Activated naive CD4-positive, alpha-beta T cell treated with anti-CD3 and anti-CD28 coated beads, Interleukin-2, amount 50 U/mL, for 72 hours (primary cell): ENCODE data around the gene EFCAB6. TPM values are rescaled to one million over a fixed set of nuclear protein-coding genes. Genes with fewer than 3 reads are reported as not detected.

Experiments used
- ATAC-seq, 2 donors: fragments of 150-1000 bp; cut with Tn5 transposase; 2 replicates each; pipeline ENCODE4 v1.10.0; 2021; ENCODE audit warnings: mild to moderate bottlenecking in 2 of 2, moderate library complexity in 2 of 2
- DNase-seq, 2 donors: peaks; one replicate each; pipeline ENCODE4 v3.0.0; 2021 to 2022; ENCODE audit warnings: low spot score in 2 of 2
- H3K27ac Mint-ChIP-seq, 2 donors: one replicate each; pipeline ENCODE4 v1.8.0; 2022; ENCODE audit warnings: mild to moderate bottlenecking in 2 of 2, mixed read lengths in 2 of 2
- H3K36me3 Mint-ChIP-seq, 2 donors: one replicate each; pipeline ENCODE4 v1.8.0; 2022; ENCODE audit warnings: mixed read lengths in 2 of 2
- H3K9me3 Mint-ChIP-seq, 2 donors: one replicate each; pipeline ENCODE4 v1.8.0; 2022; ENCODE audit warnings: mixed read lengths in 2 of 2
- total RNA-seq, 2 donors: library from RNA; stranded (reverse); gene quantifications; one replicate each; pipeline ENCODE4 v1.2.3, GENCODE V29; 2022

EFCAB6 gene
- total RNA-seq: under 1 TPM; 0.27 to 0.80 TPM

DNA sequence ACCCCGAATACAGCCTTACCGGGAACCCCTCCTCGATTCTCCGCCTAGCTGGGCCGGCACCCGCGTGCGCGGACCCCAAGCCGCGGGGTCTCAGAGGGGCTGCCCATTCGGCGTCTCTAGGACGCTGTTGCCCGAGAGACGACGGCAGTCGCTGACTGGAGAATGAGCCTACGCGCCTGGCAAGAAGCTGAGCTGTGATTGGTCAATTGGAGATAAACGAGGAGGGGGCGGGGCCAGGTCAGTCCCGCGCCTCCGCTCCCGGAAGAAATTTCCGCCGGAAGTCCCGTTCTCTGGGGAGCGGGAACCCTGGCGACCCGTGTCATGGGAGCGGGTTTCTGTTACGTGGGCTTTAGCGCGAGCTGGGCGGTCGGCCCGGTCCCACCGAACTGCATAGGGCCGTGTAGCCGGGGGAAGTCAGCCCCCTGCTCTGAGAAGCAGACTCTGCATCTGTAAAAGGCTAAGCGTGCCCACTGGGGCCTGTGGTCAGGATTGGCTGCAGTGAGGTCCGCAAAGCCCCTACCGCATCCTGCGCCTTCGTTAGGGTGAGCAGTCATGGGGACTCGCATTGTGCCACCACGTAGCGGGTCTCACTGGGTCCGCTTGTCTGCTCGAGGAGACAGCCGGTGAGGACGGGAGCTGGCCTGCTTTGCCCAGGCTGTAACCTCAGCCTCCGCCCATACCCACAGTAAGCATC is at the start of gene EFCAB6:
EFCAB6 (minus strand) TSS at position 157 of the 694 bp plus-strand sequence. CDS start 29,987 bp downstream, outside the sequence.
- H3K9me3 Mint-ChIP-seq: no peaks in the 10 kb centered on the region
- DNase-seq (peak; percentile 86 to 91), ATAC-seq (peak; percentile 91 to 96)
- H3K36me3 Mint-ChIP-seq: peaks cover 0 to 22% of the 10 kb centered on the region in 2 donors
- peak within 1 kb of the TSS; percentile 91 for H3K27ac Mint-ChIP-seq

DNA sequence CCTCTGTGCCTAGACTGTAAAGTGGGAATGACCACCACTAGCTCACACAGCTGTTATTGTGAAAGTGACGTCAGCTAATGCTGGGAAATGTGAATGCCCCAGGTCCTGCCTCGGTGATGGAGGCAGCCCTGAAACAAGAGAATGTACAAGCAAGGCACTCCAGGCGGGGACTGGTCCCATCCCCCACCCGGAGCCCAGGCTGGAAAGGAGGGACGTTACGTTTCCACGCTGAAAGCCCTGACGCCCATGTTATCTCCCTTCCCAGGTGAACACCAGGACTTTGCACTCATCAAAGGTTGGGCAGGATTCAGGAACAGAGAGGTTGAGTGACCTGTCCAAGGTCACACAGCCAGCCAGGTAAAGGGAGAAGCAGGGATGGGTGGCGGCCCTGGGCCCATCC is 49.4 kb upstream of the EFCAB6 start:
- DNase-seq: peak in 1 of 2 donors; percentile 31
- no peak overlapping the region for H3K27ac Mint-ChIP-seq
- H3K36me3 Mint-ChIP-seq: peaks cover 6 to 11% of the 10 kb centered on the region in 2 donors
- no peak for ATAC-seq
- peaks cover 9 to 10% of the 10 kb centered on the region in 2 donors for H3K9me3 Mint-ChIP-seq

- Mint-ChIP-seq H3K27ac (no peak overlapping the region), H3K9me3 (peaks cover 13 to 14% of the 10 kb centered on the region in 2 donors), H3K36me3 (peaks cover 6 to 17% of the 10 kb centered on the region in 2 donors)
- peak in 1 of 2 donors; percentile 28 for DNase-seq
- ATAC-seq: no peak
Observed at GRCh38 chr22:43860831-43861230, 48.7 kb upstream of the EFCAB6 start.

DNA sequence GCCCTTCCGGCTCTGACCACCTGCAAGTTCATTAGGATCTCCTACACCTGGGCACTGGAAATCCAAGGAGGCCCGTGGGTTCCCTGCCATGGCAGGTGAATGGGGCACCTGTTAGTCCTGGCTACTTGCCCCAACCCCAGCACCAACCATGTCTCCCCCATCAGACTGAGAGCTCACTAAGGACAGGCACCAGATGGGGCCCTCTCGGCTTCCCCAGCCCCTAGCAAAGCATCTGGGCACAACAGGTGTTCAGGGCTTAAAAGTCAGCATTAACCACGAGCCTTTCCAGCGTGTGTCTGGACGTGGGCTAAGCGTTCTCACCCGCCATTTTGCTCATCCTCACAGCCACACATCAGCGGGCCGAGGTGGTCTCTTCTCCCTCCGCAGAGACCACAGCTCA is 48.0 kb upstream of the EFCAB6 start:
- ATAC-seq (no peak), DNase-seq (no peak)
- Mint-ChIP-seq H3K27ac (no peak overlapping the region), H3K9me3 (peaks cover 13 to 14% of the 10 kb centered on the region in 2 donors), H3K36me3 (peaks cover 6 to 17% of the 10 kb centered on the region in 2 donors)

GRCh38 chr22:43859621-43860020 is 47.5 kb upstream of the EFCAB6 start:
- DNase-seq (peak in 1 of 2 donors; percentile 7), ATAC-seq (no peak)
- Mint-ChIP-seq H3K36me3 (peaks cover 6 to 17% of the 10 kb centered on the region in 2 donors), H3K9me3 (peaks cover 13 to 14% of the 10 kb centered on the region in 2 donors), H3K27ac (no peak overlapping the region)

- H3K27ac Mint-ChIP-seq: no peak overlapping the region
- peaks cover 13 to 14% of the 10 kb centered on the region in 2 donors for H3K9me3 Mint-ChIP-seq
- H3K36me3 Mint-ChIP-seq: peaks cover 6 to 17% of the 10 kb centered on the region in 2 donors
- ATAC-seq (no peak), DNase-seq (peak in 1 of 2 donors; percentile 35)
Observed at GRCh38 chr22:43859176-43859575, 47.1 kb upstream of the EFCAB6 start.

- DNase-seq (peak in 1 of 2 donors; percentile 11), ATAC-seq (no peak)
- no peak overlapping the region for H3K27ac Mint-ChIP-seq
- H3K9me3 Mint-ChIP-seq: peaks cover 10 to 14% of the 10 kb centered on the region in 2 donors
- H3K36me3 Mint-ChIP-seq: peaks cover 6 to 17% of the 10 kb centered on the region in 2 donors
Observed at GRCh38 chr22:43858156-43858895, 46.2 kb upstream of the EFCAB6 start.

- Mint-ChIP-seq H3K27ac (no peak overlapping the region), H3K9me3 (peaks cover 10 to 14% of the 10 kb centered on the region in 2 donors), H3K36me3 (peaks cover 6 to 13% of the 10 kb centered on the region in 2 donors)
- DNase-seq: no peak
- no peak for ATAC-seq
Observed at GRCh38 chr22:43857367-43857766, 45.3 kb upstream of the EFCAB6 start.

DNA sequence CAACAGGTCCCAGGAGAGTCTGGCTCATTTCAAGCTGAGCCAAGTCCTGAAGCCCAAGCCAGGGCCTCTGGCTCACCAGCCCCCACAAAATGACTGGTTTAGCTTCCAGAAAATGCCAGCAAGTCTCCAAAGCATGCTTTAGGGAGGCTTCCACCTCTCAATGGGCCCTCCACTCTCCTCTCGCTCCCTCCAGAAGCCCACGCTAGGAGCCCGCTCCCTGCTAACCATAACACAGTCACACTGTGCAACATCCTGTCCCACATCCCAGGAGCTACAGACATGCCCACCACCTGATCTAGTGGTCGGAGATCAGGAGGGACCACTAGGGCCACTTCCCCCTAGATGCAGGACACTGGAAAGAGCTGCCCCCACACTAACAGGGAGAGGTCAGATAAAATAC is 43.3 kb upstream of the EFCAB6 start:
- no peak for ATAC-seq
- peaks cover 10 to 14% of the 10 kb centered on the region in 2 donors for H3K9me3 Mint-ChIP-seq
- peak in 1 of 2 donors; percentile 23 for DNase-seq
- no peak overlapping the region for H3K27ac Mint-ChIP-seq
- H3K36me3 Mint-ChIP-seq: peaks cover 6 to 13% of the 10 kb centered on the region in 2 donors

- ATAC-seq (no peak), DNase-seq (no peak)
- no peak overlapping the region for H3K27ac Mint-ChIP-seq
- H3K36me3 Mint-ChIP-seq: peaks cover 6 to 13% of the 10 kb centered on the region in 2 donors
- peaks cover 10 to 14% of the 10 kb centered on the region in 2 donors for H3K9me3 Mint-ChIP-seq
Observed at GRCh38 chr22:43854786-43855271, 42.7 kb upstream of the EFCAB6 start.

DNA sequence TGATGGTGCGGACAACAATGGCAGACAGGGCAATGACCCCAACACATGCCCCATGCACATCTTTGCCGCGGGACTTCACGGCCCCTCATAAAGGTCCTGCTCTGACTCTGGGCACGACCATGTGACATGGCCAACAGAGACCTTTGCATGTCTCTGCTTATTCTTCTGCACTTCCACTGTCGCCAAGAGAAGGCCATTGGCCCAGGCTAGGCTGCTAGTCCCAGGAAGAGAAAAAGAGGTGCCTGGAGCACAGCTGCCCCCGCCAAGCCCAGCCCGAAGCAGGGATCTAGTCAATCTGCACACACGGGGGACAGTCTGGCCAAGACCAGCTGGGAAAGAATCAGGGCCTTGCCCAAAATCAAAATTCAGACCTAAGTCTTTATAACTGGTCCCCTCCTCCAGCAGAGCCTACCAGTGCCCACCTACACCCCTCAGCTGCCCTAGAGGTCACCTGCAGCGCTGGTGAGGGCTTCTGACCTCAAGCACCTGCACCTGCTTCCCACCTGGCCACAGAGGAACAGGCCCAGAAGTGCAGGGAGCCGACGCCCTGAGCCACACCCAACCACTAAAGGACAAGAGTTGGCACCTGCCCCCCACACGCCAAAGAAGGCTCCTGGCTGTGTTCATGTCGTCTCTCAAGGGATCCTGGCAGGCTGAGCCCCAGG is 42.1 kb upstream of the EFCAB6 start:
- H3K36me3 Mint-ChIP-seq: peaks cover 6 to 13% of the 10 kb centered on the region in 2 donors
- DNase-seq (peak in 1 of 2 donors; percentile 25), ATAC-seq (no peak)

DNA sequence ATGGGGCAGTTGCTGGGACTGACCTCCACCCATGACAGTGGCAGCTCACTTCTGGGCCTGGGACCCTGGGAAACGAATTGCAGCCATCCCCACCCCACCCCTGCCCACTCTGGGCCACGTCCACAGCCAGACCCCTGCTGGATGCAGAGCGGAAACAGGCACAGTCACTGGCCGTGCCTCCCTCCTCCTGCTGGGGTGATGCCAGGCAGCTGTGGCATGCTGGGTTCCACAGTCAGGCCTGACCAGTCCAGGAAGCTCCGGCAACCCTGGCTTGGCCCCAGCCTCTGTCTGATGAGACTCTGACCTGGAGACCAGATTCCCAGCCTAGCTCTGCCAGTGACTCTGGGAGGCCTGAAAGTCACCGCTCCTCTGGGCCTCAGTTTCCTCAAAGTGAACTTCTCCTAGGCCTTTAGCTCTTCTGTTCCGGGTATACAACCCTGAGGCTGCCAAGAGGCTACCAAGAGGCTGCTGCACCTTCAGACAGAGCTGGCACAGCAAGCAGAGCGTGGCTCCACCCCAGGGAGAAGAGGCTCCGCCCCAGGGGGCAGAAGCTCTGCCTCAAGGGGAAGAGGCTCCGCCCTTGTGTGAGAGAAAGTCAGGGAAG is 41.3 kb upstream of the EFCAB6 start:
- no peak for ATAC-seq

More for the DNA sequence above, 42.1 kb upstream of the EFCAB6 start:
- Mint-ChIP-seq H3K9me3 (peaks cover 10 to 14% of the 10 kb centered on the region in 2 donors), H3K27ac (no peak overlapping the region)

DNA sequence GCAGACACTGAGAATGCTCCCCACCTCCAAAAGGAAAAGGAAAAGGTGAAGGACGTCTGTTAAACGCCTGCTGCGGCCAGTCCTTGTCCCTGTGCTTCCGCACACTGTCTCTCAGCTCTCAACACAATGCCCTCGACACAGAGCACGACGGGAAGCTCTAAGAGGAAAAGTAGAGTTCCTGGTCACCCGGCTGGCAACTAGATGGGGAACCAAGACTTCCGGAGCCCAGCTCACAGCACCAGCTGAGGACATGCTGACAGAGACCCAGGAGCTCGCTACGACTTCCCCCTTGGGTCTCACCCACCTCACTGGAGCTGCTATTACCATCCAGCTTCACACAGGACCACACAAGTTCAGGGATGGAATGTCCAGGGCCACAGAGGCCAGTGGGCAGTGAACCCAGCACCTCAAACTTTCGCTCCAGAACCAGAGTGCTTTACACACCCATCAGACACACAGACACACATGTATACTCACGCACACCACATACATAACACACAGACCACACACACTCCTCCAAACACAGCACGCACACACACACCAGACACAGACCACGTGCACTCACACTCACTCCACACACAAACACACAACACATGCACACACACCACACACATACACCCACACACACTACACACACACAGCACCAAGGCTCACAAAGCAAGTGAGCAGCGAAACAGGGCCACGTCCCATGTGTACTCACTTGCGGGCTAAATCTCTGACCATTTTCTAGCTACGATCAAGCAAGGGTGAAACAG is 40.6 kb upstream of the EFCAB6 start:
- no peak overlapping the region for H3K27ac Mint-ChIP-seq
- ATAC-seq (no peak), DNase-seq (peak in 1 of 2 donors; percentile 33)
- H3K9me3 Mint-ChIP-seq: peaks cover 10 to 14% of the 10 kb centered on the region in 2 donors
- peaks cover 6 to 13% of the 10 kb centered on the region in 2 donors for H3K36me3 Mint-ChIP-seq

More for the DNA sequence above, 41.3 kb upstream of the EFCAB6 start:
- H3K36me3 Mint-ChIP-seq: peaks cover 6 to 13% of the 10 kb centered on the region in 2 donors
- peak in 1 of 2 donors; percentile 18 for DNase-seq
- no peak overlapping the region for H3K27ac Mint-ChIP-seq
- peaks cover 10 to 14% of the 10 kb centered on the region in 2 donors for H3K9me3 Mint-ChIP-seq

- ATAC-seq: no peak
Observed at GRCh38 chr22:43851979-43852307, 39.8 kb upstream of the EFCAB6 start.

GRCh38 chr22:43851058-43851978 is 39.2 kb upstream of the EFCAB6 start:
- no peak for ATAC-seq
- H3K9me3 Mint-ChIP-seq: peaks cover 2% of the 10 kb centered on the region in 2 donors
- no peak overlapping the region for H3K27ac Mint-ChIP-seq
- peaks cover 0 to 3% of the 10 kb centered on the region in 2 donors for H3K36me3 Mint-ChIP-seq
- DNase-seq: peak in 1 of 2 donors; percentile 37

More at GRCh38 chr22:43851979-43852307, 39.8 kb upstream of the EFCAB6 start:
- DNase-seq: no peak
- Mint-ChIP-seq H3K9me3 (peaks cover 8% of the 10 kb centered on the region in 2 donors), H3K36me3 (peaks cover 3 to 9% of the 10 kb centered on the region in 2 donors), H3K27ac (no peak overlapping the region)
